T-helper 9 cell (primary cell): ENCODE measurements around the gene MIDN.
"Not testable (repeated sequence)": the region's sequence is repeated elsewhere in the genome, so short reads cannot be mapped to it uniquely, and the experiment has no call there.

Experiments used
- DNase-seq: peaks from one replicate; pipeline ENCODE4 v3.0.0-alpha.2; 2020

Gene MIDN

DNA sequence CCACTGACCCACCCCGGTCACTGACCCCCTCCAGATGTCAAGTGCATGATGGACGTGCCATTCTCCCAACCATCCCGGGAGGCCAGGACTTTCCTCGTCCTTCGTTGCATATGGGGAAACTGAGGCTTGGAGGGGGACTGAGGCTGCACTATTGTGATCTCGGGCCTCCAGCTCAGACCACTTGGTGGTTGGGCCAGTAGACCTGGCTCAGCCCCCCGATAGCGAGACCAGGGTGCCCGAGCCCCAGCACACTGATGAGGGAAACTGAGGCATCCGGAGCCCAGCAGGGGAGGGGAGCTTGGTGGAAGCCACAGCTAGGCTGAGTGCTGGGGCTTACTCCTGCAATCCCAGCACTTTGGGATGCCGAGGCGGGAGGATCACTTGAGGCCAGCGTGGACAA is 47.7 kb downstream of the MIDN start:
- DNase-seq = no peak

DNA sequence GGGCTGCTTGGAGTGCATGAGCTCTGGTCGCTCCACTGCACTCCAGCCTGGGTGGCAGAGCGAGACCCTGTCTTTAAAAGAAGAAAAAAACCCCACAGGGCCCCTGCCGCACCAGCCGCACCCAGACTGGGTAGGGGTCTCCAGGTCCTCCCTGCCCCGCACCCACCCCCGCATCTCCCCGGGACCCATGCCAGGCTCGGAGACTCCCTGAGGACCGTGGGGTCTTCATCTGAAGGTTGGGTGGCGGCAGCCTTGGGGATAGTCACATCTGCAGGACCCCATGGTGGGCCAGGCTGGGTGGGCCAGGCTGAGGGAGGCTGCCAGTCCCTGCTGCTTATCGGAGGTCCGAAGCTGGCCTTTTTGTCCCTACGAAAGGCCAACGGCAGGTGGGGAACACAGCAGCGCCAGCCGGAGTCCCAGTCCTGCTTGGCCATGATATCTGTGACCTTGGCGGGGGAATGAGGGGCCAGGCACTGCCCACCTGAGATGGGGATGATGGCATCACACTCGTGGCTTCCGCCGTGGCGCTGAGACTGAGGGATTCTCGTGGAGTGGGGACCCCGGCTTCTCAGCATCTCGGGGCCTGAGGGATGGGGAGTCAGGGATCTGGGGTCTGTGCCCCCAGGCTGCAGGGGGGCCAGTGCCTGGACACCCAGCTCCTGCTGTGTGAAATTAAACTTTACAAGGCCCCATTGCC is 48.3 kb downstream of the MIDN start:
- DNase-seq = no peak

DNA sequence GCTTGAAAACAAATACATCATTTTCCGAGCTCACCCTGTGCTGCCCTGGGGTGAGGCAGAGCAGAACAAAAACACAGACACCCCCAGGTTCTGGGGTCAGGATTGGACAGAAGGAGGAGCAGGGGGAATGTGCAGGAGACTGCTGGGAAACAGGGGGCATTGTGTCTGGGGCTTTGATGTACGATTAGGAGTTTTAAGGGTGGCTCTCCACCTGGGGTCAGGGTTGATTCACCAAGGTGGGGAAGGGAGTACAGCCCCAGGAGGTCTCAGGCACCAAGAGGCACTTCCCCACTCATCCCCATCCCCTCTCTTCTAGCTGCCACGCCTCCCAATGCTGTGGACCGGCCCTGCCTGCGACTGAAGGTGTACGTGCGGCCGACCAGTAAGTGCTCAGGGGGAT is 49.9 kb downstream of the MIDN start:
- DNase-seq = no peak

DNA sequence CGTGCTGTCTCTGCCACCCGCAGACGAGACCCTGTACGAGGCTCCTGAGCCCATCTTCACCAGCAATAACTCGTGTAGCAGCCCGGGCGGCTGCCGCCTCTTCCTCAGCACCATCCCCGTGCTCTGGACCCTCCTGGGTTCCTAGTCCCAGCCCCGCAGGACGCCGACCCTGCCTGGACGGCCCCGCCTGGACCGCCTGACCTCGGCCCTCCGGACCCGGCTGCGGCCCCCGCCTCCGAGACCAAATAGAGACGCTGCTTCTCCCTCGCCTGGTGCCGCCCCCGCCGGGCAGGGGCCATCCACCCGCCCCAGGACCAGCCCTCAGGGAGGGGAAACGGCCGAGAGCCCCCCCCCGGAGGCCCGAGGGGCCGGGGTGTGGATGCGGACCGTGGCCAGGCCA is 51.4 kb downstream of the MIDN start:
- no peak for DNase-seq

DNA sequence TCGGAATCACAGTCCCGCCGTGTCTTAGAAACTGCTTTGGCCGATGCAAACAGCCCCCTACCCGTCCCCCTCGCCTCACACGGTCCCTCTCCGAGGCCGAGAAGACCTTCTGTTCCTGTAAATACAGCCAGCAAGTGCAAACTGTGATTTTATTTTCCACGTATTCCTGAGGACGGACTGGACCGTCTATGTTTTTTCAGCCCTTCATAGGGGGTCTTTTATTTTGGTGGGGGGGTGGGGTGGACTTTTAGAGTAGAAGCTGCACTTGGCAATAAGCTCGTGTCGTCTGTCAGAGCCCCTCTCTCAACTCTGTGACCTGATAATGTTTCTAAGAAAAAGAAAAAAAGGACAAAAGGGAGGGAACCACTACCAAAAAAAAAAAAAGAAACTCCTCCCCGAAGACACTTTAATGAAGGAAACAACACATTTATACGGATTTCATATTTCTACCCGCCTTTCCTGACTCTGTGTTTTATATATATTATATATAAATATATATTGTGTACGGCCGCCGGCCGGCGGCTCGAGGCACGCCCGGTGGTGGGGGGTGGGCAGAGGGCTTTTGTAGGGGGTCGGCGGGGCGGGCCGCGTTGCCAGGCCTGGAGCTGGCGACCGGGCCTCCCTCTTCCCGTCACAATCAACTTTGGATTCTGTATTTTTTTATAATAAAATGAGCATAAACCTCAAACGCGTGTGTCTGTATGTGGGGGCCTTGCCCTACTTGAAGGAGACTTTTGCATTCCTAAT is 52.5 kb downstream of the MIDN start:
- DNase-seq = no peak

DNA sequence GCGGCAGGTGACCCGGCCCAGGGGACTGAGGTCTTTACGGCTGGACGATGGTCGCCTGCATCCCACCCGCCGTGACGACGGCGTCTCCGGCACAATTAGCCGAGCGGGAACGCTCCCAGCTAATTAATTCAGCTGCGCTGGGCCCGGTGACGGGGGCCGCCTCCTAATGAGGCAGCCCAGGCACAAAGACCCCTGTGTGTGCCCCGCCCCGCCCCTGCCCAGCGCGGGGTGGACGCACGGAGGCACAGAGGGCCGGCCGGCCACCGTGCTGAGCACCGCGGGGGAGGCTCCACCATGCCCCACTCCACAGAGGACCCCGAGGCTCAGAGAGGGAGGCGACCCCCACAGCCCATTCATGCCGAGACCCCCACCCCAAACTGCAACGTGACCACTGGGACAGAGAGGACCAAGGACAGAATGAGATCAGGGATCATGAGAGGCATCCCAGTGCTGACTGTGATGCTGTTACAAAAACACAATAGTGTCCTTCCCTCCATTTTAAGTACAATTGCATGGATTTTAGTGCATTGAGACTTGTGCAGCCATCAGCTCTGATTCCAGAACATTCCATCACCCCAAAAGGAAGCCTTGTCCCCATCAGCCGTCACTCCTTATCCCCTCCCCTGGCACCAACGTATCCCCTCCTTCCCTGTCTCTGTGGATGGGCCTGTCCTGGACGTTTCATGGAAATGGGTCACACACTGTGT is 54.3 kb downstream of the MIDN start:
- DNase-seq = no peak

DNA sequence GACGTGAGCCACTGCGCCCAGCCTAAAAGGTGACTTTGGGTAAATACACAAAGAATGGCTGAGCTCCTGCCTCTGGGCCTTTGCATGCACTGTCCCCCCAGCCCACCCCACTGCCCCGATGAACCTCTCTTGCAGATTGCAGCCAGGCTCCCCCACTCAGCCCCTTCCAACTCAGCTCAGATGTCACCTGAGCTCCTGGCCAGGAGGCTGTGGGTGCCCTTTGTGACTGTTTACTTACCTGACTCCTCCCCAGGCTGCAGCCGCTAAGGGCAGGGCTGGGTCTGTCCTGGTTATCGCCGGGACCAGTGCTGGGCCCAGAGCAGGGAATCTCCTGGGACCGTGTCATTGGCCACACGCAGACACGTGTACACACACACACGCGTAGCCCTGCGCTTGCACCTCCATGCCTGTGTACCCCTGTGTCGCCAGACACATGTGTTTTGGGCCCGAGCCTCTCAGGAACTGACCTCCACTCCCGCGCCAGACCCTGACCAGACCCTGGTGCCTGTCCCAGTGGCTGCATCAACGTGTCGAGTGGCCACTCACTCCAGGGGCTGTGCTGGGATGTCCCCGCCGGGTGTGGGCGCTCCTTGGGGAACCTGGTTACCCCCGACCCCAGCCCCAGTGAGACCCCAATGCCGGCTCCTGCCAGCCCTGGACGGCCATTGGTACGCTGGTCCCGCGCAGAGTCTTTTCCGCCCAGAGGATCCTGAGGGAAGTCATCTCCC is 56.0 kb downstream of the MIDN start:
- no peak for DNase-seq

DNA sequence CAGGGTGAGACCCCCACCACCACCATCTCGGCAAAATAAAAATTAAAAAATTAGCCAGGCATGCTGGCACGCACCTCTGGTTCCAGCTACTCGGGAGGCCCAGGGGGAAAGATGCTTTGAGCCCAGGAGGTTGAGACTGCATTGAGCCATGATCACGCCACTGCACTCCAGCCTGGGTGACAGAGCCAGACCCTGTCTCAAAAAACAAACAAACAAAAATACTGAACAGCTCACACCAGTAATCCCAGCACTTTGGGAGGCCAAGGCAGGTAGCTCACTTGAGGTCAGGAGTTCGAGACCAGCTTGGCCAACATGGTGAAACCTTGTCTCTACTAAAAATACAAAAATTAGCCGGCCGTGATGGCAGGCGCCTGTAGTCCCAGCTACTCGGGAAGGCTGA is 57.0 kb downstream of the MIDN start:
- DNase-seq = not testable (repeated sequence)

DNA sequence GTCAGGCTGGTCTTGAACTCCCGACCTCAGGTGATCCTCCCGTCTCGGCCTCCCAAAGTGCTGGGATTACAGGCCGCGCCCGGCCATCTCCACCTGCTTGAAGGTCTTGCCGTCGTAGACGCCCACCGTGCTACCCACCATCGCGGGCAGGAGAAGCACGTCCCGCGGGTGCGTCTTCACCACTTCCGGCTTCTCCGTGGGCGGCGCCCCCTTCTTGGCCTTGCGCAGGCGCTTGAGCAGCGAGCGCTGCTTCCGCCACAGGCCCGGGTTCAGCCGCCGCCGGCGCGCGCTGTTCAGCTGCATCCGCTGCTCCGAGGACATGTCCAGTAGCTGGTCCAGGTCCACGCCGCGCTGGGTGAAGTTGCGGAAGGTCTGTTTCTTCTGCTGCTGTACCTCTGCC is 58.9 kb downstream of the MIDN start:
- DNase-seq = no peak

DNA sequence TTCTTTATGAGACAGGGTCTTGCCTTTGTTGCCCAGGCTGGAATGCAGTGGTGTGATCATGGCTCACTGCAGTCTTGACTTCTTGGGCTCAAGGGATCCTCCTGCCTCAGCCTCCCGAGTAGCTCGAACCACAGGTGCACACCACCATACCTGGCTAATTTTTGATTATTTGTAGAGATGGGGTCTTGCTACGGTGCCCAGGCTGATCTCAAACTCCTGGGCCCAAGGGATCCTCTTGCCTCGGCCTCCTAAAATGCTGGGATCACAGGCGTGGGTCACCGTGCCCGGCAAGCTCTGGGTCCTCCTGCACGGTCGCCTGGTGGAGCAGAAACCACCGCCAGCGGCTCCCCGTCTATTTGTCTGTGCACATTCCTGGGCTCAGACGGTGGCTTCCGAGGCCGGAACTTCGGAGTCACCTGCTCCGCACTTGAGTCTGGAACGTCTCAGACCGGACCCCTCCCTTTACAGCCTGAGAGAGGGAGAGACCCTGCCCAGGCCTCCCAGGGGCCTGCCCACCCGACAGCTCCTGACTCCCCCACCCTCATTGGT is 59.4 kb downstream of the MIDN start:
- no peak for DNase-seq

DNA sequence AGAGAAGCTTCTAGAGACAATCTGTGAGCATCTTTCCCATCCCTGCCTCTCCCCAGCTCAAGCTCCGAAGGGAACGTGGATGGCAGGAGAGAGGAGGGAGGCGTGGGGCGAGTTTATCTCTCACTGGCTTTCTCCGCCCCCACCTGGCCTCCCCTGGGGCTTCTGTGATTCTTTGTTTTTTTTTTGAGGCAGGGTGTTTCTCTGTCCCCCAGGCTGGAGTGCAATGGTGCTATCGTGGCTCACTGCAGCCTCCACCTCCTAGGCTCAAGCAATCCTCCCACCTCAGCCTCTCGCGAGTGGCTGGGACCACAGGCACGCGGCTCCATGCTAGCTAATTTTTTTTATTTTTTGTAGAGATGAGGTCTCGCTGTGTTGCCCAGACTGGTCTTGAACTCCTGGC is 60.3 kb downstream of the MIDN start:
- DNase-seq = no peak
